HepG2 (cell line): ENCODE measurements around the gene SERTM2.

Source experiments
- CBX1 ChIP-seq: IDR thresholded peaks from one replicate; pipeline ENCODE4 v1.6.1; 2016; ENCODE audit warnings: antibody characterized with exemption, low read depth
- FOXK2 ChIP-seq: fragments of 450-650 bp; IDR thresholded peaks from 2 replicates; pipeline ENCODE4 v1.6.1; 2016
- POLR2AphosphoS5 ChIP-seq: IDR thresholded peaks from 2 replicates; pipeline ENCODE4 v1.6.1; 2012; ENCODE audit warnings: low read depth, low read length
- SUZ12 ChIP-seq: fragments of 150-350 bp; IDR thresholded peaks from 2 replicates; pipeline ENCODE4 v1.6.1; 2014; ENCODE audit warnings: low read depth, low read length
- TFAP4 ChIP-seq: sonication (generic); IDR thresholded peaks from 2 replicates; pipeline ENCODE4 v1.6.1; 2016; ENCODE audit warnings: low read depth, borderline replicate concordance
- ZNF382 ChIP-seq: sonication (generic); formaldehyde crosslinking; IDR thresholded peaks from 2 replicates; pipeline ENCODE4 v1.5.0; 2020; ENCODE audit warnings: missing genetic modification reagents, mild to moderate bottlenecking, borderline replicate concordance
- ZNF513 ChIP-seq: sonication (generic); formaldehyde crosslinking; conservative IDR thresholded peaks from 2 replicates; pipeline ENCODE4 v1.5.0; 2020; ENCODE audit warnings: missing genetic modification reagents
- ZNF660 ChIP-seq: sonication (generic); formaldehyde crosslinking; IDR thresholded peaks from 2 replicates; pipeline ENCODE4 v1.5.1; 2020; ENCODE audit warnings: mild to moderate bottlenecking, low read depth, missing genetic modification reagents, borderline replicate concordance
- ZNF883 ChIP-seq: sonication (generic); formaldehyde crosslinking; IDR thresholded peaks from 2 replicates; pipeline ENCODE4 v1.5.1; 2020; ENCODE audit warnings: mild to moderate bottlenecking, missing genetic modification reagents; ENCODE audit errors: not compliant biosample characterization

- TF ChIP-seq POLR2AphosphoS5: no peak
- no peak for TF ChIP-seq FOXK2
- no peak for TF ChIP-seq SUZ12
- no peak for TF ChIP-seq ZNF513 (CRISPR knock-in tag)
- TF ChIP-seq ZNF382 (CRISPR knock-in tag): no peak
- no peak for TF ChIP-seq TFAP4
- TF ChIP-seq ZNF660: no peak
- TF ChIP-seq CBX1: no peak
- TF ChIP-seq ZNF883: no peak
Observed at GRCh38 chrX:111503485-111503993, 7.9 kb upstream of the SERTM2 start.
